Stimulated activated CD4-positive, alpha-beta T cell treated with anti-CD3 and anti-CD28 coated beads, TNF-alpha, amount 100 ng/mL, for 4 hours (primary cell): ENCODE measurements around the gene PTGES2.
A peak's percentile ranks its signal among the peaks of the same experiment; 100 is the strongest.
"Not testable (repeated sequence)": the region's sequence is repeated elsewhere in the genome, so short reads cannot be mapped to it uniquely, and the experiment has no call there.

Experiments
- DNase-seq, 3 experiments: peaks; one replicate each; pipeline ENCODE4 v3.0.0-alpha.2; 2020; ENCODE audit warnings: low read depth in 3 of 3

The PTGES2 gene

DNA sequence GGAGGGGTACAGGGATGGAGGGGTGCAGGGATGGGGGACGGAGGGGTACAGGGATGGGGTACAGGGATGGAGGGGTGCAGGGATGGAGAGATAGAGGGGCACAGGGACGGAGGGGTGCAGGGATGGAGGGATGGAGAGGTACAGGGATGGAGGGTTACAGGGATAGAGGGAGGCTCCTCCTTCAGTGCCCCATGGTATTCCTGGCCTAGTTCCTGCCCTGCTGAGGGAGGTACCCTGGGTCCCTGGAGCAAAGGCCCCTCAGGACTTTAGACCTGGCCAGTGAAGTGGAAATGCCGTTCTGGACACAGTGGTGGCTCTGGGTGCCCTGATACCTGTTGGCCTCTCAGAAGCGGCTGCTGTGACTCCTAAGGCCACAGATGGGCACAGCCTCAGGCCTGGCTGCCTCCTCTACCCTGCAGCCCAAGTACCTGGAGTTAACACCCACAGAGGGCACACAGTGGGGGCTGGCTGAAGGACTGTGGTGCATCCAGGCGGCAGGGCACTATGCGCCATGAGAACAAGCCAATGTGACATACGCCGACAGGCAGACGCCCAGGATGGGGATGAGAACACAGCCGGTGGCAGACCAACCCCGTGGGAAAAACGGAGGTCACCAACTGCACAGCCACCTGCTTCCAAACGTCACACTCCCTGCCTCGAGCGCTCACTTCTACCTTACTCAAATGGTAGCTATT lies 8.4 kb downstream of the PTGES2 start:
- DNase-seq = no peak

DNA sequence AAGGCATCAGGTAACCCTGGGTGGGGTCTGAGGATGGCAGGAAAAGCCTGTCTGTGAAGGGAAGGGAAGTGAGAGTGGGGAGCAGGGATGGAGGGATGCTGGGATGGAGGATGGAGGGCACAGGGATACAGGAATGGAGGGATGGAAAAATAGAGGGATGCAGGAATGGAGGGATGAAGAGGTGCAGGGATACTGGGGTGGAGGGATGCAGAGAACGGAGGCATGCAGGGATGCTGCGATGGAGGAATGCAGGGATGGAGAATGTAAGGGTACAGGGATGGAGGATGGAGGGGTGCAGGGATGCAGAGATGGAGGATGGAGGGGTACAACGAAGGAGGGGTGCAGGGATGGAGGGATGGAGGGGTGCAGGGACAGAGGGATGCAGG lies 9.1 kb downstream of the PTGES2 start:
- no peak for DNase-seq

- DNase-seq = peak; percentile 89 to 99 (median 95)
Observed at GRCh38 chr9:128117613-128118471, 9.7 kb downstream of the PTGES2 start.

- no peak for DNase-seq
Observed at GRCh38 chr9:128116104-128117083, 11.1 kb downstream of the PTGES2 start.

- DNase-seq = no peak
Observed at GRCh38 chr9:128115187-128116103, 12.1 kb downstream of the PTGES2 start.

GRCh38 chr9:128114326-128115186 lies 13.0 kb downstream of the PTGES2 start:
- DNase-seq = no peak

DNA sequence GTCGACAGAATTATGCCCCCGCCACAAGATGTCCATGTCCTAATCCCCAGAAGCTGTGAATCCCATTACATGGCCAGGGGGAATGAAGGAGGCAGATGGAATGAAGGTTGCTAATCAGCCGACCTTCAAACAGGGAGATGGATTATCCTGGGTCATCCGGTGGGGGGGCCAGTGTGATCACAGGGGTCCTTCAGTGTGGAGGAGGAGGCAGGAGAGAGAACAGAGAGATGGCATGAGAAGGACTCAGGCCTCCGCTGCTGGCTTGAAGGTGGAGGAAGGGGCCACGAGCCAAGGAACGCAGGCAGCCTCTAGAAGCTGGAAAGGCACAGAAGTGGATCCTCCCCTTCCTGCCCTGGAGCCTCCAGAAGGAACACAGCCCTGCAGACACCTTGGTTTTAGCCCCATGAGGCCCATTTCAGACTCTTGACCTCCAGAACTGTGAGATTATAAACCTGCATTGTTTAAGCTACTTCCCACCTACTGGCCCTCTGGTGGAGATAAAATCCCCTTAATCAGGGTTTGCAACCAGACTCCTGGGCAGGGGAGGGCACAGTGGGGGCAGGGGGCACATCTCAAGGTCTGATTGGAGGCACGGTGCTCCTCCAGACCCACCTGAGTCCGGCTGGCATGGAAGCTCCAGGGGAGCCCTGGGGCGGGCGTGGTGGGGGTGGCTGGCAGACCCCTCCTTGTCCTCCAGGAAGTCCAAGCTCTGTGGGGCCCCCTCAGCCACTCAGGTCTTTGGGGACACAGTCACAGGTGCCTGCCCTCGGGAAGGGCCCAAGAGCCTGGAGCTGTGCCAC lies 13.8 kb downstream of the PTGES2 start:
- DNase-seq = no peak

DNA sequence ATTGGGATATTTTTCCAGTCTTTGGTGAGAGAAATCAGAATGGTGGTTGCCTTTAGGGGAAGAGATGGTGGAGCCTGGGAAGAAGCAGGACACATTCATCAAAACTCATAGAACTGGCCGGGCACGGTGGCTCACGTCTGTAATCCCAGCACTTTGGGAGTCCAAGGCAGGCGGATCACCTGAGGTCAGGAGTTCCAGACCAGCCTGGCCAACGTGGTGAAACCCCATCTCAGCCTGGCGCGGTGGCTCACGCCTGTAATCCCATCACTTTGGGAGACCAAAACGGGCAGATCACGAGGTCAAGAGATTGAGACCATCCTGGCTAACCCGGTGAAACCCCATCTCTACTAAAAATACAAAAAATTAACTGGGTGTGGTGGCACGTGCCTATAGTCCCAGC lies 15.8 kb downstream of the PTGES2 start:
- not testable (repeated sequence) for DNase-seq

- no peak for DNase-seq
Observed at GRCh38 chr9:128109050-128109709, 18.3 kb downstream of the PTGES2 start.

DNA sequence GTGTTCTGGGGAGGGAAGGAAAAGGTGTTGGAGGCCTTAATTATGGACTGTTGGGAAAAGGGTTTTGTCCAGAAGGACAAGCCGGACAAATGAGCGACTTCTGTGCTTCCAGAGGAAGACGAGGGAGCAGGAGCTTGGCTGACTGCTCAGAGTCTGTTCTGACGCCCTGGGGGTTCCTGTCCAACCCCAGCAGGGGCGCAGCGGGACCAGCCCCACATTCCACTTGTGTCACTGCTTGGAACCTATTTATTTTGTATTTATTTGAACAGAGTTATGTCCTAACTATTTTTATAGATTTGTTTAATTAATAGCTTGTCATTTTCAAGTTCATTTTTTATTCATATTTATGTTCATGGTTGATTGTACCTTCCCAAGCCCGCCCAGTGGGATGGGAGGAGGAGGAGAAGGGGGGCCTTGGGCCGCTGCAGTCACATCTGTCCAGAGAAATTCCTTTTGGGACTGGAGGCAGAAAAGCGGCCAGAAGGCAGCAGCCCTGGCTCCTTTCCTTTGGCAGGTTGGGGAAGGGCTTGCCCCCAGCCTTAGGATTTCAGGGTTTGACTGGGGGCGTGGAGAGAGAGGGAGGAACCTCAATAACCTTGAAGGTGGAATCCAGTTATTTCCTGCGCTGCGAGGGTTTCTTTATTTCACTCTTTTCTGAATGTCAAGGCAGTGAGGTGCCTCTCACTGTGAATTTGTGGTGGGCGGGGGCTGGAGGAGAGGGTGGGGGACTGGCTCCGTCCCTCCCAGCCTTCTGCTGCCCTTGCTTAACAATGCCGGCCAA lies 19.1 kb downstream of the PTGES2 start:
- no peak for DNase-seq

DNA sequence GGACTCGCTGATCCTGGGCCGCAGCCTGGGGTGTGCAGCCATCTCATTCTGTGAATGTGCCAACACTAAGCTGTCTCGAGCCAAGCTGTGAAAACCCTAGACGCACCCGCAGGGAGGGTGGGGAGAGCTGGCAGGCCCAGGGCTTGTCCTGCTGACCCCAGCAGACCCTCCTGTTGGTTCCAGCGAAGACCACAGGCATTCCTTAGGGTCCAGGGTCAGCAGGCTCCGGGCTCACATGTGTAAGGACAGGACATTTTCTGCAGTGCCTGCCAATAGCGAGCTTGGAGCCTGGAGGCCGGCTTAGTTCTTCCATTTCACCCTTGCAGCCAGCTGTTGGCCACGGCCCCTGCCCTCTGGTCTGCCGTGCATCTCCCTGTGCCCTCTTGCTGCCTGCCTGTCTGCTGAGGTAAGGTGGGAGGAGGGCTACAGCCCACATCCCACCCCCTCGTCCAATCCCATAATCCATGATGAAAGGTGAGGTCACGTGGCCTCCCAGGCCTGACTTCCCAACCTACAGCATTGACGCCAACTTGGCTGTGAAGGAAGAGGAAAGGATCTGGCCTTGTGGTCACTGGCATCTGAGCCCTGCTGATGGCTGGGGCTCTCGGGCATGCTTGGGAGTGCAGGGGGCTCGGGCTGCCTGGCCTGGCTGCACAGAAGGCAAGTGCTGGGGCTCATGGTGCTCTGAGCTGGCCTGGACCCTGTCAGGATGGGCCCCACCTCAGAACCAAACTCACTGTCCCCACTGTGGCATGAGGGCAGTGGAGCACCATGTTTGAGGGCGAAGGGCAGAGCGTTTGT lies 19.9 kb downstream of the PTGES2 start:
- no peak for DNase-seq

GRCh38 chr9:128106940-128107467 lies 20.5 kb downstream of the PTGES2 start:
- no peak for DNase-seq

DNA sequence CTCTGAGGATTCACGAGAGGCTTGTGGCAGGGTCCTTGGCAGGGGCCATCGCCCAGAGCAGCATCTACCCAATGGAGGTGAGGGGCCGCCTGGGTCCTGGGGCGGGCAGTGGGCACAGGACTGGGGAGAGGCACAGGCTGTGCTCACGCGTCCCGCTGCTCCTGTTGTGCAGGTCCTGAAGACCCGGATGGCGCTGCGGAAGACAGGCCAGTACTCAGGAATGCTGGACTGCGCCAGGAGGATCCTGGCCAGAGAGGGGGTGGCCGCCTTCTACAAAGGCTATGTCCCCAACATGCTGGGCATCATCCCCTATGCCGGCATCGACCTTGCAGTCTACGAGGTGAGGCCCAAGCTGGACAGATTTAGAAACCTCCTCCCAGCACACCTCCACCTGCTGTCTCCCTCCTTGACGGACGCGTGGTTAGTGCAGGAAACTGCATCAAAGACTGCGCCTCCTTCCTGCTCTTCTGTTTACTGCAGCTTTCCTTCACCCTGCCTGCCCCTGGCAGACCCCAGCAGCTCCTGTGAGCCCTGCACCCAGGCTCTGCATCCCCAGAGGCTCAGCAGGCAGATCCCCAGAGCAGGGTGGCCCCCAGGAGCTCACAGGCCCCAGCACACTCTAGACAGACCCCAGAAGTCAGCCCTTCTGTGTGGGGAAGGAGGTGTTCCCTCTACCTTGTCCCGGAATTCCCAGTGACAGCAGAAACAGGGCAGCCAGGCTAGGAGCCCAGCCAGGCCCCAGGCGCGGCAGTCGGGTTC lies 21.2 kb downstream of the PTGES2 start:
- DNase-seq = no peak

DNA sequence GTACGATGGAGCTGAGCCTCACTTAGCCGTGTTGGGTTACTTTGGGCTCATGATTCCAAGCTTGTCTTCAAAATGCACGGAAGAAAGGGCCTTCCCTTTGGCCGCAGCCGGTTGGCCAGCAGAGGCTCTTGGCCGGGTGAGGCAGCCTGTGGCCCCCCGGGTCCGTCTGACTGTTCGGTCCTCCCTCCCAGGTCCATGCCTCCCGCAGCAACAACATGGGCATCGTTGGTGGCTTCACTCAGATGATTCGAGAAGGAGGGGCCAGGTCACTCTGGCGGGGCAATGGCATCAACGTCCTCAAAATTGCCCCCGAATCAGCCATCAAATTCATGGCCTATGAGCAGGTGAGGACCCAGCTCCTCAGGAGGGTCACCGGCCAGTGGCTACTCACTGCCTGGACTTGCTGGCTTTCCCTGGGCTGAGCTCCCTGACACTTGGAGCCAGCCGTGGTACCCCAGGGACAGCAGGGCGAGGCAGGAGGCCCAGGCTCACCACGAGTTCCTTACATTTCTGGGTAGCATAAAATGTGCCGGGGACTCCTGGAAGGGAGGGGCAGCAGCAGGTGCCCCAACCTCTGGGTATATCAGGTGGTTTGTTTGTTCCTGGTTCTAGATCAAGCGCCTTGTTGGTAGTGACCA lies 21.9 kb downstream of the PTGES2 start:
- no peak for DNase-seq

- DNase-seq = no peak
Observed at GRCh38 chr9:128104171-128104618, 23.3 kb downstream of the PTGES2 start.
